Vagina (tissue), 2 donors: Measurements from ENCODE around the gene DDIT4.

Experiments
- POLR2A ChIP-seq, 2 donors: fragments of 450-650 bp; IDR thresholded peaks; one replicate each; pipeline ENCODE4 v1.6.1; 2017; ENCODE audit warnings: antibody characterized with exemption in 2 of 2, mild to moderate bottlenecking in 2 of 2, moderate library complexity in 2 of 2
- POLR2AphosphoS5 ChIP-seq, 2 donors: sonication (generic); formaldehyde crosslinking; IDR thresholded peaks; one replicate each; pipeline ENCODE4 v1.9.0; 2017; ENCODE audit warnings: antibody characterized with exemption in 2 of 2, mild to moderate bottlenecking in 2 of 2, low read depth in 1 of 2; ENCODE audit not compliant: insufficient read depth in 1 of 2
- TF ChIP-seq, protein P1 (sequence below), 3 experiments: fragments of 450-650 bp in 2 of 3; fragments of 200-600 bp in 1 of 3; sonication (generic) in 1 of 3; IDR thresholded peaks; one replicate each; pipeline ENCODE4 v1.5.1; 2017 to 2019; ENCODE audit warnings: antibody characterized with exemption in 3 of 3, mild to moderate bottlenecking in 2 of 3, moderate library complexity in 2 of 3

DNA sequence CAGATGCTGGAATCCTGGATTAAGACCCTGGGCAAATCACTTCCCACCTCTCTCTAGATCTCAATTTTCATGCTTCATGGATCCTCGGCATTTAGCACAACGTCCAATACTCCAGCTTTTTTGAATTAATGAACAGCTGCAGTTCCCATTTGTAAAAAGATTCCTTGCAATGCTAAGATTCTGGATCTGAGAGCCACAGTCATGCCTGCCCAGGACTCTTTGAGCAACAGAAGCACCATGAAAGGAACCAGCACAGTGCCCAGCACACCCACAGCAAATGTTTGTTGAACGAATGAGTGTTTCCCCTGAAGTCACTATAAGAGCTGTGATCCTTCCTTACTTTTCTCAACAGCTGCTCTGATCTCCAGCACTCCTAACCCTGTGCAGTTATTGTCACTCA lies 20.8 kb upstream of the DDIT4 start:
- TF ChIP-seq, protein P1, sequence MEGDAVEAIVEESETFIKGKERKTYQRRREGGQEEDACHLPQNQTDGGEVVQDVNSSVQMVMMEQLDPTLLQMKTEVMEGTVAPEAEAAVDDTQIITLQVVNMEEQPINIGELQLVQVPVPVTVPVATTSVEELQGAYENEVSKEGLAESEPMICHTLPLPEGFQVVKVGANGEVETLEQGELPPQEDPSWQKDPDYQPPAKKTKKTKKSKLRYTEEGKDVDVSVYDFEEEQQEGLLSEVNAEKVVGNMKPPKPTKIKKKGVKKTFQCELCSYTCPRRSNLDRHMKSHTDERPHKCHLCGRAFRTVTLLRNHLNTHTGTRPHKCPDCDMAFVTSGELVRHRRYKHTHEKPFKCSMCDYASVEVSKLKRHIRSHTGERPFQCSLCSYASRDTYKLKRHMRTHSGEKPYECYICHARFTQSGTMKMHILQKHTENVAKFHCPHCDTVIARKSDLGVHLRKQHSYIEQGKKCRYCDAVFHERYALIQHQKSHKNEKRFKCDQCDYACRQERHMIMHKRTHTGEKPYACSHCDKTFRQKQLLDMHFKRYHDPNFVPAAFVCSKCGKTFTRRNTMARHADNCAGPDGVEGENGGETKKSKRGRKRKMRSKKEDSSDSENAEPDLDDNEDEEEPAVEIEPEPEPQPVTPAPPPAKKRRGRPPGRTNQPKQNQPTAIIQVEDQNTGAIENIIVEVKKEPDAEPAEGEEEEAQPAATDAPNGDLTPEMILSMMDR (IDR thresholded peaks at IDR 0.05), result no peak
- no peak for TF ChIP-seq POLR2A (IDR thresholded peaks at IDR 0.05)
- no peak for TF ChIP-seq POLR2AphosphoS5 (IDR thresholded peaks at IDR 0.05; ENCODE audit: insufficient read depth in 1 of 2, low read depth in 1 of 2)
